IMR-90 (cell line): Measurements from ENCODE around the gene FBH1. TPM values are rescaled to one million over a fixed set of nuclear protein-coding genes. Genes with fewer than 3 reads are reported as not detected.
"Not testable (repeated sequence)": the region's sequence is repeated elsewhere in the genome, so short reads cannot be mapped to it uniquely, and the experiment has no call there.

Experiments
- ATAC-seq: fragments of 200-7000 bp; cut with Tn5 transposase; 2 replicates; pipeline ENCODE4 v1.9.1; 2020; ENCODE audit warnings: low read depth, mild to moderate bottlenecking, moderate library complexity
- BruUV-seq: library from RNA; stranded (reverse); fragments of 400-500 nt; replicated peaks from 2 replicates; lab custom pipeline; 2021; lab: Mats Ljungman, UMichigan
- CTCF ChIA-PET: fragments of 300-600 bp; formaldehyde crosslinking; extraction: SDS; loops from one replicate; lab custom pipeline; 2021; ENCODE audit warnings: antibody characterized with exemption; lab: Yijun Ruan, JAX
- POLR2A ChIA-PET: fragments of 300-600 bp; sonication (Branson Sonifier 250); formaldehyde crosslinking; loops from one replicate; lab custom pipeline; 2022; ENCODE audit warnings: antibody characterized with exemption; ENCODE audit not compliant: unreplicated experiment; lab: Charles Lee
- DNase-seq: peaks from one replicate; pipeline ENCODE4 v3.0.0; 2013
- H2AFZ ChIP-seq: replicated peaks from 2 replicates; pipeline ENCODE3; 2013; ENCODE audit warnings: low read length, mild to moderate bottlenecking; ENCODE audit not compliant: poor library complexity
- H2AK5ac ChIP-seq: 2 replicates; pipeline ENCODE4 v1.6.1; 2013; ENCODE audit warnings: low read depth, low read length, inconsistent platforms
- H2AK9ac ChIP-seq: replicated peaks from 2 replicates; pipeline ENCODE3; 2013; ENCODE audit warnings: mild to moderate bottlenecking, low read depth, low read length, moderate library complexity; ENCODE audit not compliant: poor library complexity
- H2BK120ac ChIP-seq: 2 replicates; pipeline ENCODE4 v1.6.1; 2013; ENCODE audit warnings: low read depth, low read length, inconsistent platforms
- H2BK15ac ChIP-seq: 3 replicates; pipeline ENCODE4 v1.6.1; 2013; ENCODE audit warnings: low read depth, low read length, inconsistent platforms
- H2BK20ac ChIP-seq: 2 replicates; pipeline ENCODE4 v1.6.1; 2013; ENCODE audit warnings: low read depth, mild to moderate bottlenecking, inconsistent platforms, low read length, moderate library complexity
- H2BK5ac ChIP-seq: 2 replicates; pipeline ENCODE4 v1.6.1; 2013; ENCODE audit warnings: mild to moderate bottlenecking, low read depth, low read length, inconsistent platforms; ENCODE audit not compliant: poor library complexity, severe bottlenecking
- H3K14ac ChIP-seq: replicated peaks from 2 replicates; pipeline ENCODE4 v1.6.1; 2013; ENCODE audit warnings: low read depth, low read length, inconsistent platforms
- H3K18ac ChIP-seq: 2 replicates; pipeline ENCODE4 v1.6.1; 2013; ENCODE audit warnings: low read depth, low read length, control low read depth
- H3K23ac ChIP-seq: 2 replicates; pipeline ENCODE4 v1.6.1; 2013; ENCODE audit warnings: low read depth, low read length, inconsistent platforms
- H3K27ac ChIP-seq: 2 replicates; pipeline ENCODE4 v1.5.1; 2013; ENCODE audit warnings: mild to moderate bottlenecking, control low read depth, low read length; ENCODE audit not compliant: insufficient read depth
- H3K27me3 ChIP-seq: 2 replicates; pipeline ENCODE4 v1.6.1; 2013; ENCODE audit warnings: low read length; ENCODE audit not compliant: control insufficient read depth, insufficient read depth
- H3K36me3 ChIP-seq: 2 replicates; pipeline ENCODE4 v1.6.1; 2013; ENCODE audit warnings: low read length, mixed read lengths; ENCODE audit not compliant: control insufficient read depth, insufficient read depth
- H3K4ac ChIP-seq: 2 replicates; pipeline ENCODE4 v1.6.1; 2013; ENCODE audit warnings: low read depth, low read length, inconsistent platforms
- H3K4me1 ChIP-seq: 2 replicates; pipeline ENCODE4 v1.6.1; 2013; ENCODE audit warnings: low read length, mixed read lengths; ENCODE audit not compliant: control insufficient read depth, insufficient read depth
- H3K4me2 ChIP-seq: 2 replicates; pipeline ENCODE4 v1.6.1; 2013; ENCODE audit warnings: low read depth, mild to moderate bottlenecking, control low read depth, low read length, moderate library complexity
- H3K4me3 ChIP-seq: 2 replicates; pipeline ENCODE4 v1.5.1; 2013; ENCODE audit warnings: low read depth, mild to moderate bottlenecking, control low read depth, low read length, moderate library complexity; ENCODE audit not compliant: insufficient read depth
- H3K56ac ChIP-seq: 2 replicates; pipeline ENCODE4 v1.6.1; 2013; ENCODE audit warnings: low read length, inconsistent platforms; ENCODE audit not compliant: insufficient read depth; ENCODE audit errors: extremely low read depth
- H3K79me1 ChIP-seq, 2 experiments: 2 replicates each; pipeline ENCODE4 v1.6.1; 2013; ENCODE audit warnings: low read length in 2 of 2, inconsistent platforms in 1 of 2, low read depth in 1 of 2
- H3K9ac ChIP-seq: 2 replicates; pipeline ENCODE4 v1.6.1; 2013; ENCODE audit warnings: low read depth, low read length, control low read depth
- H3K9me1 ChIP-seq: 2 replicates; pipeline ENCODE4 v1.6.1; 2013; ENCODE audit warnings: low read length, inconsistent platforms; ENCODE audit not compliant: insufficient read depth
- H3K9me3 ChIP-seq: 2 replicates; pipeline ENCODE4 v1.6.1; 2013; ENCODE audit warnings: low read length; ENCODE audit not compliant: control insufficient read depth, insufficient read depth
- H4K20me1 ChIP-seq: 2 replicates; pipeline ENCODE4 v1.6.1; 2013; ENCODE audit warnings: low read length, inconsistent platforms; ENCODE audit not compliant: insufficient read depth
- H4K5ac ChIP-seq: 2 replicates; pipeline ENCODE4 v1.6.1; 2013; ENCODE audit warnings: mild to moderate bottlenecking, low read depth, low read length, control low read depth
- H4K8ac ChIP-seq, 2 experiments: 2 replicates each; pipeline ENCODE4 v1.6.1; 2013; ENCODE audit warnings: low read depth in 2 of 2, low read length in 2 of 2, control low read depth in 1 of 2, inconsistent platforms in 1 of 2
- H4K91ac ChIP-seq: 2 replicates; pipeline ENCODE4 v1.6.1; 2013; ENCODE audit warnings: low read depth, low read length, inconsistent platforms; ENCODE audit not compliant: insufficient read depth
- WGBS, 2 experiments: methylation state at CpG; one replicate each; pipeline versions ENCODE4 v1.1.5 to v1.1.7; 2013; ENCODE audit warnings: missing lambda C conversion rate in 2 of 2; ENCODE audit not compliant: insufficient read length in 1 of 2; ENCODE audit errors: extremely low coverage in 2 of 2; 5-methylcytosine and 5-hydroxymethylcytosine counted together
- dilution Hi-C: fragments of 300-500 bp; cut with HindIII; formaldehyde crosslinking; loops from one replicate; pipeline ENCODE4 v1.14.3; 2018; ENCODE audit warnings: low sequenced_read_pairs; ENCODE audit not compliant: unreplicated experiment
- in situ Hi-C: fragments of 300-500 bp; cut with MboI; formaldehyde crosslinking; loops from 3 replicates; pipeline ENCODE4 v1.14.3; 2019; ENCODE audit warnings: low sequenced_read_pairs, inconsistent platforms, mixed read lengths
- intact Hi-C: fragments of 100-400 bp; cut with micrococcal nuclease; formaldehyde crosslinking; loops from 2 replicates; pipeline ENCODE4 v1.10.0; 2022
- polyA plus RNA-seq, 3 experiments: library from polyadenylated mRNA; depleted of rRNA; stranded (reverse); fragments of >200 nt; gene quantifications; 2 replicates each; pipeline ENCODE4 v1.2.3, GENCODE V29; 2012; ENCODE audit warnings: low replicate concordance in 1 of 3
- total RNA-seq: library from RNA; depleted of rRNA; stranded (reverse); fragments of >200 nt; gene quantifications from 2 replicates; pipeline ENCODE4 v1.2.3, GENCODE V29; 2012

FBH1 gene
- total and polyA plus RNA-seq, 2 of the 4 experiments (the other 2 are of a cell fraction) = 59.3 to 72.2 TPM

DNA sequence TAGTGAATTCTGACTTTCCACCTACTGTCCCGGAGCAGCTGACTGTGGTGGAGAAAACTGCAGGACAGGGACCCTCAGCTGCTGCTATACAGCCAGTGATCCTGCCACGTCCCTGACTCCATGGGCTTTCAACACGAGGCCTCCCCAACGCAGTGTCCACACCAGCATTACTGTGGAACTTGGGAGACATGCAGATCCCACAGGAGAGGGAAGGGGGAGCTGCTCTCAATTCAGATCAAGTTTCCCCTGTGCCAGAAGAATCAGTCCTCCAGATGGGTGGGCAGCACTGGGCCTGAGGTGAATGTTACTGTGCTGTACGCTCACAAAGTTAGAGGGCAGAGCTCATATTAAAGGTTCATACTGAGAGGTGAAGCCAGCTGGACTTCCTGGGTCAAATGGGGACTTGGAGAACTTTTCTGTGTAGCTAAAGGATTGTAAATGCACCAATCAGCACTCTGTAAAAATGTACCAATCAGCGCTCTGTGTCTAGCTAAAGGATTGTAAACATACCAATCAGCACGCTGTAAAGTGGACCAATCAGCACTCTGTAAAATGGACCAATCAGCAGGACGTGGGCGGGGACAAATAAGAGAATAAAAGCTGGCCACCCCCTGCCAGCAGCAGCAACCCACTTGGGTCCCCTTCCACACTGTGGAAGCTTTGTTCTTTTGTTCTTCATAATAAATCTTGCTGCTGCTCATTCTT, 26.9 kb upstream of the FBH1 start:
- H4K8ac ChIP-seq, H3K9ac ChIP-seq, intact Hi-C loops, H3K79me1 ChIP-seq, H3K18ac ChIP-seq, H3K27me3 ChIP-seq, H3K9me1 ChIP-seq, dilution Hi-C loops, CTCF ChIA-PET, H2BK5ac ChIP-seq, H3K4ac ChIP-seq, H2BK15ac ChIP-seq, DNase-seq, H3K9me3 ChIP-seq, POLR2A ChIA-PET, H3K23ac ChIP-seq, H3K36me3 ChIP-seq, H3K4me2 ChIP-seq, H4K20me1 ChIP-seq, H3K14ac ChIP-seq, H2AK9ac ChIP-seq, BruUV-seq, ATAC-seq, H3K27ac ChIP-seq, H2BK20ac ChIP-seq, H3K4me3 ChIP-seq, H4K5ac ChIP-seq, H3K56ac ChIP-seq: not testable (repeated sequence)
- in situ Hi-C loops = loop anchor here (5.0 to 25.0 kb wide), 3 partner anchors 36 to 1026 kb away; partner anchors contain the start of gene AKR1E2
- Histone ChIP-seq H2BK120ac (peak overlapping the region; percentile 64; the same call in 1 of the 2 replicates), H2AK5ac (0 out of 2 replicates have a peak overlapping the region, but pooled peaks have one; percentile 18), H2AFZ (peak overlapping the region; percentile 53), H3K4me1 (peaks cover 10% of the 10 kb centered on the region), H4K91ac (peak overlapping the region; percentile 88; the same call in 1 of the 2 replicates)
- 100% methylated on average over 4 of the region's 9 CpGs; no CpG with 5 or more reads in 1 of the 2 experiments for WGBS, 2 experiments

DNA sequence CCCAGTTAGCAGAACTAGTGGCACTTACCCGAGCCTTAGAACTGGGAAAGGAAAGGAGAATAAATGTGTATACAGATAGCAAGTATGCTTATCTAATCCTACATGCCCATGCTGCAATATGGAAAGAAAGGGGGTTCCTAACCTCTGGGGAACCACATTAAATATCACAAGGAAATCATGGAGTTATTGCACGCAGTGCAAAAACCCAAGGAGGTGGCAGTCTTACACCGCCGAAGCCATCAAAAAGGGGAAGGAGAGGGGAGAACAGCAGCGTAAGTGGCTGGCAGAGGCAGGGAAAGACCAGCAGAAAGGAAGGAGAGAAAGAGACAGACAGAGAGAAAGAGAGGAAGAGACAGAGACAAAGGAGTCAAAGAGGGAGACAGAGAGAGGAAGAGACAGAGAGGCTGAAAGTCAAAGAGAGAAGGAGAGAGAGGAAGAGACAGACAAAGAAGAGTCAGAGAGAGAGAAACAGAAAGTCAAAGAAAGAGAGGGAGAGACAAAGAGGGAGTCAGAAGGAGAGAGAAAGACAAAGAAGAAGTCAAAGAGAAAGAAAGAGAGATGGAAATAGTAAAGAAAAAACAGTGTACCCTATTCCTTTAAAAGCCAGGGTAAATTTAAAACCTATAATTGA, 23.5 kb upstream of the FBH1 start:
- H3K23ac ChIP-seq, CTCF ChIA-PET, H2BK120ac ChIP-seq, H3K36me3 ChIP-seq, dilution Hi-C loops, H3K27me3 ChIP-seq, H2AFZ ChIP-seq, H3K9me1 ChIP-seq, H3K4ac ChIP-seq, H4K20me1 ChIP-seq, intact Hi-C loops, H3K4me3 ChIP-seq, H2BK5ac ChIP-seq, H2BK15ac ChIP-seq, H3K18ac ChIP-seq, H4K91ac ChIP-seq, BruUV-seq, H3K56ac ChIP-seq, H3K27ac ChIP-seq, POLR2A ChIA-PET, H3K9ac ChIP-seq, H4K8ac ChIP-seq, H2BK20ac ChIP-seq, H2AK5ac ChIP-seq, H2AK9ac ChIP-seq, H4K5ac ChIP-seq, H3K4me2 ChIP-seq, ATAC-seq, H3K9me3 ChIP-seq, H3K79me1 ChIP-seq, DNase-seq, H3K14ac ChIP-seq: not testable (repeated sequence)
- in situ Hi-C loops = loop anchor here (25.0 kb wide), 2 partner anchors 404 to 1029 kb away; partner anchors contain the start of gene AKR1E2
- WGBS, 2 experiments = 61% methylated on average over 3 of the region's 5 CpGs; no CpG with 5 or more reads in 1 of the 2 experiments
- peaks cover 11% of the 10 kb centered on the region; the same call in 1 of the 2 replicates for H3K4me1 ChIP-seq
